GM19324 (cell line): ENCODE results near the gene SHISA5.

Source experiments
- ATAC-seq: cut with Tn5 transposase; IDR thresholded peaks from one replicate; pipeline ENCODE4 v1.9.1; 2021; ENCODE audit warnings: mild to moderate bottlenecking, moderate library complexity; ENCODE audit not compliant: unreplicated experiment, low FRiP score

SHISA5 gene

DNA sequence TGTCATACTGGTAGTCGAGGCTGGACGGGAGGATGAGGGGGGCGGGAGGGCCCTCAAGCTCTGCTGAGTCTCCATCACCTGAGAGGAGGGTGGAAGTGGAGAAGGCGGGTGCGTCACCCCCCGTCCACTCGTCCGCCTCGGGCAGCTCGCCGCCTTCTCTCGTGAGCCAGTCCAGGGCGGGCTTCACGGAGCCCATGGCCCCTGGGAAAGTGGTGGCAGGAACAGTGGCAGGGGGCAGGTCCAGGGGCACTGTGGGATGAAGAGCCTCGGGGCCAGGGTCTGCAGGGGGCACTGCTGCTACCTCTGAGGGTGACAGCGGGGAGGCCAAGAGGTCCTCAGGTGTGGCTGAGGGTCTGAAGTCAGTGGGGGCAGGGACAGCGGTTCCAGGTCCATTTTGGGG, 84.4 kb downstream of the SHISA5 start:
- no peak for ATAC-seq

DNA sequence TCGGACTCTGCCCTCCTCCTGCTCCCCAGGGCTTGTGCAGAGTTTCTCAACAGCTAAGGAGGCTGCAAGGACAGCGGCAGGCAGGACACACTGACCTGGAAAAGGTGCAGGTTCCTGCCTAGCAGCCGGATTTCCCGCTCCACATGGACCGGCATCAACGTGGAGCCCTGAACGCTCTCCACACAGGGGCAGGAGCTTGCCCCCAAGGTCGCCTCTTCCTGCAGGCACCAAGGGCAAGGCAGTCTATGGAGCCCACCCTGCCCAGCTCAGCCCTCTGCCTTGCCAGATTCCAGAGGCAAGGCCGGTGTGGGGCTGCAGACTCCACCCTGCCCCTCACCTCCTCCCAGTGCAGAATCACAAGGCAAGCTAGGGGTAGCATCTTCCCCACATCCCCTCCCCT, 84.8 kb downstream of the SHISA5 start:
- ATAC-seq, result no peak

DNA sequence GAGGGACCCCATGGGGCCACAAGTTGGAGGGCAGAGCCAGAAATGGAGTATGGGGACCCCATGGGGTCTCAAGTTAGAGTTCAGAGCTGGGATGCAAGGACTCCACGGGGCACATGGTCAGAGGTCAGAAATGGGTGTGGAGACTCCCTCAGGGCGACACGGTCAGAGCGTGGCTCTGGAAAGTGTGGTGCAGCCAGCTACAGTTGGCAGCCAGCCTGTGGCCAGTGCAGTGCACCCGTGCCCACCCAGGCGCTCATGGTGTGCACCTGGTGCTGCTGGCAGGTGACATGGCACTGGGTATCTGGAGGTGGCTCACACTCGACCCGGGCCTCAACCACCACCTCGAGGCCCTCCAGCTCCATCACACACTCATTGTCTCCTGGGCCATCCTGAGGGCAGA, 85.3 kb downstream of the SHISA5 start:
- ATAC-seq, result no peak

DNA sequence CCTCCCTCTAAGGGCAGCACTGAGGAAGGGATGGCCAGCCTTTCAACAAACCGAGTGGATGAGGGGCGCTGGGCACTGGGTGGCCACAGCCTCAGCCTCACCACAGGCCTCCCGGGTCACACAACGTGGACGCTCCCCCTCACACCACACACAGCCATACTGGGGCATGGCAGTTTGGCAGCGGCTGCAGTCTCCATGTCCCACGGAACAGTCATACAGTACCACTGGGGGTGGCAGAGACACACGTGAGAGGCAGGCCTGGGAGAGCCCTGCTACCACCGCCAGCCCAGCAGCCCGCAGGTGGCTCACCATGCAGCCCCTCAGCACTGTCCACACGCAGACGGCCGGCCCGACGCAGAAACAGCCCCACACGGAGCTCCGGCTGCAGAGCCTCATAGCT, 85.8 kb downstream of the SHISA5 start:
- no peak for ATAC-seq
